HG03108 (cell line): ENCODE results near the gene HBG1.
"Not testable (repeated sequence)": the region's sequence is repeated elsewhere in the genome, so short reads cannot be mapped to it uniquely, and the experiment has no call there.

Experiments used
- ATAC-seq: cut with Tn5 transposase; IDR thresholded peaks from one replicate; pipeline ENCODE4 v1.9.1; 2021; ENCODE audit warnings: moderate library complexity; ENCODE audit not compliant: unreplicated experiment

HBG1 gene

DNA sequence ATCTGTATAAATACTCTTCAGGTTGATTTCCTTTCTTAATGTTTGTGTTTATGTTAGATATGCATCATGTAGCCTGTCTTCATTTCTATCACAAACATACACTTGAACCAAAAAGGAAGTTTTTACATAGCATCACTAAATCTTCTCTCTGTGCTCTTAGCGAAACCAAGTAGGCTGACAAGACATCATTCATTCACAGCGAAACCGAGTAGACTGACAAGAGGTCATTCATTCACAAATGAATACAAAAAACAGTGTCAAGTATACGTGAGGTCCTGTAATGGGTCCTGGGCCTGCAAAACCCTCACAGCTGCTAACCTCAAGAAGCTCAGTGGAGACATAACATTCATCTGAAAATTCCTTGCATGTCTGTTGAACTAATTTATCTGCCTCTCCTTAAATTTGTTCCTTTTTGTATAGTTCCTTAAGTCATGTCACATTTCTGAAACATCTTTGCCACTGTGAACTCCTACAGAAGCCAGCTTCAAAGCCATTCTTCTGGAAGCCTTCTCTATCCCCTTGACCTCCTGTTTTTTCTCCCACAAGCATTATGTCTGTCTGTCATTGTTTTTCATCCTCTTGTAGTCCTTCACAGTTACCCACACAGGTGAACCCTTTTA, 29.9 kb upstream of the HBG1 start:
- no peak for ATAC-seq

- ATAC-seq: no peak
Observed at GRCh38 chr11:5277807-5278382, 28.2 kb upstream of the HBG1 start.

- ATAC-seq: no peak
Observed at GRCh38 chr11:5276697-5277096, 27.0 kb upstream of the HBG1 start.

GRCh38 chr11:5275369-5276110, 25.9 kb upstream of the HBG1 start:
- ATAC-seq: no peak

DNA sequence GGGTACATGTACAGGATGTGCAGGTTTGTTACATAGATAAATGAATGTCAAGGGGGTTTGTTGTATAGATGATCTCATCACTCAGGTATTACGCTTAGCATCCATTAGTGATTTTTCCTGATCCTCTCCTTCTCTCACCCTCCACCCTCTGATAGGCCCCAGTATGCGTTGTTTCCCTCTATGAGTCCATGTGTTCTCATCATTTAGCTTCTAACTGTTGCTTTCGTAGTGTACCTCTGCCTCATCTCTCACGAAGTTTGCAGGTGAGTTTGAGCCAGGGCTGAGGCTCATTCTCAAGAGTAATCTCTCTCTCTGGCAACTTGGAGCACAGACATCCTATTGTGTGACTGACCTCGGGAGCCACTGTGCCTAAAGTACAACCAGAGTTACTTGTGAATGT, 24.7 kb upstream of the HBG1 start:
- no peak for ATAC-seq

DNA sequence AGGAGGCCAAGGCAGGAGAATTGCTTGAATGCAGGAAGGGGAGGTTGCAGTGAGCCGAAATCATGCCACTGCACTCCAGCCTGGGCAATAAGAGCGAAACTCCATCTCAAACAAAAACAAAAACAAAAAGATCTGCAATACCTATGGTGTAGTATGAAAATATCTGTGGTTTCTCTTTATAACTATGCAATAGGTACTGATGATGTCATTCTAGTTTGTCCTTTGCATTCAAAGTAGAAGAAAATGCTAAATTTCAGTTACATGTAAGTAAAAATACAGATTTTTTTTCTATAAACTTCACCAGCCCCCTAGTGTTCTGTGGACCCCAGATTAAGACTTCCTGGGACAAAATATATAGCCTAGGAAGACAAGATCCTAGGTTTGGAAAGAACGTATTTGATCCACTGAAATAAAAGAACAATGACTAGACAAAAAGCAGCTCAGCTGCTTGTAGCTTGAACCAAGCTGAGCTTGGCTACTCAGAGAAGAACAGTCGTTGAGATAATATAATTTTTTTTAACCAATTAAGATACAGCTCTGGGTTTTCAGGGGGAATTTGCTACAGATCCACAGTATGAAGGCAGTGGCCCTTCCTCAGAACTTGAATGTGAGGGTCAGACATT, 22.8 kb upstream of the HBG1 start:
- no peak for ATAC-seq

- ATAC-seq: no peak
Observed at GRCh38 chr11:5269715-5270147, 20.1 kb upstream of the HBG1 start, which contains the start of gene HBE1. Gene HBE1 (minus strand): TSS chr11:5269945. CDS start chr11:5269890, 55 bp downstream.

DNA sequence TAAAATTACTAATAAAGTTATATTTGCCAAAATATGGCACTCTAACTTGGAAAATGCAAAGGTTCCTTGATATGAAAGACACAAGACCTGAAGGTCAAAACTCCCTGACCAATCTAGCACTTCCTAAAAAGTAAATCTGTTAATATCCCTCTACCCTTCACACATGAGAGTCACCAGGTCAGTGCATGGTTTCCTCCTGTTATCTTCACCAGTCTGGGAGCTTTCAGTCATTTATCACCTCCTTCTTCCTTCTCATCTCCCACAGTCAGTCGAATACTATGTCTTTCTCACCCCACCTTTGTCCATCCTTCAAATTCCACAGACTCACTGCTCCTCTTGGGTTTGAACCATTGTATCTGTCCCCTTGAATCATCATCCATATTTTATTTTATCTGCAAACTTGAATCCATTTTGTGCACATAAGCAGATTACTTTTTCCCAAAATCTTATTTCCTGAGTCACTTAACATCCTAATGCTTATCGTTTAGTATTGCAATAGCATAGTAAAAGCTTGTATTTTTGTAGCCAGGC, 17.4 kb upstream of the HBG1 start:
- ATAC-seq: no peak

DNA sequence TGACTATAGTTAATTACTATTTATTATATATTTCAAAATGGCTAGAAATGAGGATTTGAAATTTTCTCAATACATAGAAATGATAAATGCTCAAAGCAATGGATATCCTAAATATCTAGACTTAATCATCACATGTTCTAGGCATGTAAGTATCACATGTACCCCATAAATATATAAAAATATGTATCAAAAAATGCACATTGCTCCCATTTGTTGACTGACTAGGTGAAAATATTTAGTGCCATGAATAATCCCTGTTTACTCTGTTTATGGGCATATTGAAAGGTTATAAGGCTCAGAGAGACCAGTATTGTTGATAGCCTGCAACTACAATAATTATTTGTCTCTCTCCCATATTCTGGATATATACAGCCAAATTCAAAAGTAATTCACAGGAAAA, 17.0 kb upstream of the HBG1 start:
- no peak for ATAC-seq

- no peak for ATAC-seq
Observed at GRCh38 chr11:5265832-5266231, 16.2 kb upstream of the HBG1 start.

DNA sequence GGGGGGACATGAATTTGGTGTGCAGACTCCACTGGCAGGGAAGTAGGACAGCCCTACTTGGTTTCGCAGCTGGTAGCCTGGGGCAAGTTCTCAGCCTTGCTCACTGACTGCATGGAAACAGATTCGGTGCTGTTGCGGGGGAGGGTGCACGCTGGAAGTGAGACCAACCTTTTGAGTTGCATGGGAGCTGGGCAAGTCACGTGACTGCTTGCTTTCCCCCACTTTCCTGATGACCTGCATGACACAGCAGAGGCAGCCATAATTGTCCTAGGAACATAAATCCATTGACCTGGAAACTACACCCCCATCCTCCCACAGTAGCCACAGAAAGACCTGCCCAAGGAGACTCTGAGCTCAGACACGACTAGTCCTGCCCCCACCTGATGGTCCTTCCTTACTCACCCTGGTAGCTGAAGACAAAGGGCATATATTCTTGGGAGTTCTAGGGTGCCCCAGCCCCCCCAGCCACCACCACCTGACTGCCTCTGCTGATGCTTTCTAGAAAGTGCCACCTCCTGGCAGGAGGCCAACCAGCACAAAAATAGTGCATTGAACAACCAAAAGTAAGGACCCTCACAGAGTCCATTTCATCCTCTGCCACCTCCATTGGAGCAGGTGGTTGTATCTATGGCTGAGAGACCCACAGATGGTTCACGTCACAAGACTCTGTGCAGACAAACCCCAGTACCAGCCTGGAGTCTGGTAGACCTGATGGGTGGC, 9.0 kb upstream of the HBG1 start:
- ATAC-seq: no peak

- no peak for ATAC-seq
Observed at GRCh38 chr11:5257296-5257695, 7.6 kb upstream of the HBG1 start.

- ATAC-seq: not testable (repeated sequence)
Observed at GRCh38 chr11:5254646-5255413, 5.2 kb upstream of the HBG1 start, which contains the start of gene HBG2. Gene HBG2 (minus strand): TSS chr11:5254781. CDS start chr11:5254728, 53 bp downstream.

- ATAC-seq: not testable (repeated sequence)
Observed at GRCh38 chr11:5254023-5254422, 4.4 kb upstream of the HBG1 start.

- not testable (repeated sequence) for ATAC-seq
Observed at GRCh38 chr11:5253440-5253839, 3.8 kb upstream of the HBG1 start.

DNA sequence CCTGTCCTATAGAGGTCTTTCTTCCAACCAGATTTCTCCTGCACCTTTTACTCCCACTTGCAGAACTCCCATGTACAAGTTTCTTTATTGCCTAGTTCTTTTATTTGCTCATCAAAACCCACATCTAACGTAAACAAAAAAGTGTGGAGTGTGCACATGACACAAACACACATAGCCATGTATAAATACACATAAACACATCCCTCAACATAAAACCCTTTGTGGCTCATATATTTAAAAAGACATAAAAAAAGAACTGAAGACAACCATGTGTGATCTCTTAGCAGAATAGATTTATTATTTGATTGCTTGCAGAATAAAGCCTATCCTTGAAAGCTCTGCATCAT, 3.2 kb upstream of the HBG1 start:
- no peak for ATAC-seq

- ATAC-seq: no peak
Observed at GRCh38 chr11:5252192-5252918, 2.7 kb upstream of the HBG1 start.

- no peak for ATAC-seq
Observed at GRCh38 chr11:5251746-5252145, 2.1 kb upstream of the HBG1 start.

DNA sequence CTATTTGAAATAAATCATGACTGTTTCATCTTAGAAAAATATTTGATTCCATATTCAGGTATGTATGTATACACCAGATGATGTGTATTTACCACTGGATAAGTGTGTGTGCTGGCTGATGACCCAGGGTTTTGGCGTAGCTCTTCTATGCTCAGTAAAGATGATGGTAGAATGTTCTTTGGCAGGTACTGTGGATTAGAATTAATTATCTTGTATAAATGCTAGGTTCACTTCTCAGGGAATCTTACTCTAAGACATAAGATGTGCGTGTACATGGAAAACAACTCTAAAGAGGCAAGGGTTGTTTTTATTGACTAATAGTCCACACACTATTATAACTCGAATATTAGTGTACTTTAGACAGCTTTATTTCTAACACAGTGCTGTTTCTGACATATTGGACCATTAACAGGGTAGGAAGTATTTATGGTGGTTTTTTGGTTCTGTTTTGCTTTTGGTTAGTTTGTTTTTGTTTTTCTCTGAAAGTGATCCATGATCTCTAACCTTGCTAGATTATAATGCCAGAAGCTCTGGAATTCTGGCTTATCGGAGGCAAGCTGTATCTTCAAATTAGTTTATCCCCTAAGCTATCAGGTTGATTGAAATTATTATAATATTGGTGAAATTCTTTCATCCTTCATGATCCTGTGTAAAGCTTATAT, 1.0 kb upstream of the HBG1 start:
- no peak for ATAC-seq
